VCaP (cell line): ENCODE results near the gene FYN.

Experiments used
- H3K27ac ChIP-seq: fragments of 450-650 bp; 2 replicates; pipeline ENCODE4 v1.5.1; 2017
- TF ChIP-seq, protein P1 (sequence below): fragments of 450-650 bp; conservative IDR thresholded peaks from 2 replicates; pipeline ENCODE4 v1.5.1; 2017; ENCODE audit warnings: mild to moderate bottlenecking, moderate library complexity

FYN gene

GRCh38 chr6:111732390-111732789 is 140.9 kb downstream of the FYN start:
- TF ChIP-seq, protein P1, sequence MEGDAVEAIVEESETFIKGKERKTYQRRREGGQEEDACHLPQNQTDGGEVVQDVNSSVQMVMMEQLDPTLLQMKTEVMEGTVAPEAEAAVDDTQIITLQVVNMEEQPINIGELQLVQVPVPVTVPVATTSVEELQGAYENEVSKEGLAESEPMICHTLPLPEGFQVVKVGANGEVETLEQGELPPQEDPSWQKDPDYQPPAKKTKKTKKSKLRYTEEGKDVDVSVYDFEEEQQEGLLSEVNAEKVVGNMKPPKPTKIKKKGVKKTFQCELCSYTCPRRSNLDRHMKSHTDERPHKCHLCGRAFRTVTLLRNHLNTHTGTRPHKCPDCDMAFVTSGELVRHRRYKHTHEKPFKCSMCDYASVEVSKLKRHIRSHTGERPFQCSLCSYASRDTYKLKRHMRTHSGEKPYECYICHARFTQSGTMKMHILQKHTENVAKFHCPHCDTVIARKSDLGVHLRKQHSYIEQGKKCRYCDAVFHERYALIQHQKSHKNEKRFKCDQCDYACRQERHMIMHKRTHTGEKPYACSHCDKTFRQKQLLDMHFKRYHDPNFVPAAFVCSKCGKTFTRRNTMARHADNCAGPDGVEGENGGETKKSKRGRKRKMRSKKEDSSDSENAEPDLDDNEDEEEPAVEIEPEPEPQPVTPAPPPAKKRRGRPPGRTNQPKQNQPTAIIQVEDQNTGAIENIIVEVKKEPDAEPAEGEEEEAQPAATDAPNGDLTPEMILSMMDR: no peak

DNA sequence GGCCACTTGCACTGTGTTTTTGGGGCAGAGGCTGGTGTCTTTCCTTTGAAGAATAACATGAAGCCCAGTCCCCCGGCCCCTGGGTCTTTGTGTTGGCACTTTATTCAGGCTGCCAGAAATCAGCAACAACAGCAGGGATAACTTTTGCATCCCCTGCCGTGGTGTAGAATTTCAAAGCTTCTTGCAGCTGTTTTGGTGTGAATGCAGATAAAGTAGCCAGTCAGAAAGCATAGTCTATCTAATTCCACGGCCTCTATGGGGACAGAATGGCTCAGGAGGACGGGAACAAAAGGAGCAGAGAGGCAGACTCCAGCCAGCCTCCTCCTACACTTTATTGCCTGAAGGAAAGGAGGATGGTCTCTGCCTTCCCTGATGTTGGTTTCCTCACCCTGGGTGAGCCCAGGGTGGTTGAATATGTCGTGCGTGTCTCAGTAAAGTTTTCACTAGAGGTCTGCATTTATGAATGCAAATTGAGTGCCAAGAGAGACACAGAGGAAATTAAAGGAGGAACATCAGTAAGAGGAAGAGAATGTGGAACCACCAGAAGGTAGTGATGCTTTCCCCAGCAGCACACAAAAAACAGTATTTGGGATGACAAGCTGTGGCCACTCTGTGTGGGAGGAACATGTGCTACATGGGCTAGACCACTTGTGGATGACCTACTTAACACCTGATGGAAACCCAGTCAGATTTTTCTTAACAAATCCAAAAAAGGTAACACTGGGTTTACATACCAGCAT is 141.6 kb downstream of the FYN start:
- TF ChIP-seq, protein P1: no peak

More at GRCh38 chr6:111732390-111732789, 140.9 kb downstream of the FYN start:
- no peak overlapping the region for H3K27ac ChIP-seq

DNA sequence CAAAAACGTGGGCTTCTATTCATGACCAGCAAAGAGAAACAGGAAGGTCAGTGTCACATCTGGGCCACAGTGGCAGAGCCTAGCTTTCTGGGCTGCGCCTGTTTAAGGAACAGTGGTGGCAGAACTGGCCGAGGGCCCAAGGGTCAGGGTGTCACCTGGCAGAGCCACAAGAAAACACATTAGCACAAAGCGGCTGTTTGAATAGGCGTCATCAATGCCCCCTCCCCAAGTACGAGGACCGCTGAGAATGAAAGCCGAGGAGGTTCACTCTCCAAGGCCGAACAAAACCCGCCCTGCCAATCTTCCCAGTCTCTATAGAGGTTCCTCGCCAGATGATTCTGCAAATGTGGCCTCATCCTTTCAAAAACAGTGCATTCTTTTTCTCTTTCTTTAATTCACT is 142.4 kb downstream of the FYN start:
- TF ChIP-seq, protein P1: no peak
- no peak overlapping the region for H3K27ac ChIP-seq

More for the DNA sequence above, 141.6 kb downstream of the FYN start:
- no peak overlapping the region for H3K27ac ChIP-seq

DNA sequence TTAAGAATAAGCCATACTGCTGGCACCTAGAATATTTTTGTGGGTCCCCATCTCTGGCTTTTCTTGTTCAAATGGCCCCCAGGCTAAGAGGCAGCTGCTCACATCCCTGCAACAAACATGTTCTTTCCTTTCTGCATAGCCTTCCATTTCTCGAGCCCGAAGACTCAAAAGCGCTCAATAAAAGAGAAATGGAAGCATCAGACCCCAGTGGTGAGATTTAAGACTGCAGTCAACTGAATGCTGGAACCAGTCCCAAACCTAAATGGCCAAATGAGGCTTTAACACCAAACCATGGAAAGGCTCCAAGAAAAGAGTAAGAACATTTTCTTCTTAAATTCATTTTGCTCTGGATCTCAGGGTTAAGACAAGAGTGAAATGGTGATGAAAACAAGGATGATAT is 145.4 kb downstream of the FYN start:
- H3K27ac ChIP-seq: no peak overlapping the region
- TF ChIP-seq, protein P1: peak; percentile 36; the same call in 1 of the 2 replicates

- H3K27ac ChIP-seq: no peak overlapping the region
- TF ChIP-seq, protein P1: no peak
Measured at GRCh38 chr6:111727041-111727440, 146.2 kb downstream of the FYN start.

GRCh38 chr6:111725446-111726112 is 147.7 kb downstream of the FYN start:
- TF ChIP-seq, protein P1: no peak
- H3K27ac ChIP-seq: no peak overlapping the region

GRCh38 chr6:111724505-111724904 is 148.7 kb downstream of the FYN start:
- TF ChIP-seq, protein P1: no peak
- H3K27ac ChIP-seq: no peak overlapping the region
